ENCODE results near the gene AP2B1. TPM values are rescaled to one million over a fixed set of nuclear protein-coding genes. Genes with fewer than 3 reads are reported as not detected.

Gene AP2B1
- total and polyA plus RNA-seq, 11 donors: 25.0 to 166 (median 122) TPM

GRCh38 chr17:35651467-35651866 is 64.3 kb downstream of the AP2B1 start:
- Histone ChIP-seq H3K27me3 (no peaks in the 10 kb centered on the region), H3K27ac (no peak overlapping the region), H3K36me3 (peaks cover 0 to 77% (median 24%) of the 10 kb centered on the region in 9 donors), H3K4me3 (no peak overlapping the region), H3K4me1 (no peaks in the 10 kb centered on the region), H3K9me3 (no peaks in the 10 kb centered on the region)
- TF ChIP-seq CTCF (IDR thresholded peaks at IDR 0.05) (no peak), POLR2A (IDR thresholded peaks at IDR 0.05) (no peak)
- no peak for ATAC-seq
- no peak for DNase-seq
- WGBS, 4 donors: 96 to 100% (median 97%) methylated on average over 1 of the region's 1 CpG
- intact Hi-C loops (cut with DNase I): loop anchor here in 1 of 10 donors (10.0 kb wide), 1 partner anchor 57 kb away; no protein-coding TSS in a partner anchor

- DNase-seq (no peak), ATAC-seq (no peak)
- TF ChIP-seq POLR2A (IDR thresholded peaks at IDR 0.05): no peak
- no peak for TF ChIP-seq CTCF (IDR thresholded peaks at IDR 0.05)
- no peaks in the 10 kb centered on the region for H3K9me3 ChIP-seq
- WGBS, 4 donors: 83 to 89% (median 85%) methylated on average over 12 of the region's 12 CpGs
- H3K4me1 ChIP-seq: no peaks in the 10 kb centered on the region
- no peak overlapping the region for H3K27ac ChIP-seq
- peaks cover 0 to 79% (median 29%) of the 10 kb centered on the region in 9 donors for H3K36me3 ChIP-seq
- no peaks in the 10 kb centered on the region for H3K27me3 ChIP-seq
- intact Hi-C loops (cut with DNase I): loop anchor here in 1 of 10 donors (10.0 kb wide), 1 partner anchor 59 kb away; no protein-coding TSS in a partner anchor
- no peak overlapping the region for H3K4me3 ChIP-seq
These were observed 66.7 kb downstream of the AP2B1 start for GRCh38 chr17:35653619-35654361.

GRCh38 chr17:35655303-35655702 is 68.2 kb downstream of the AP2B1 start:
- no peak for TF ChIP-seq CTCF (IDR thresholded peaks at IDR 0.05)
- TF ChIP-seq POLR2A (IDR thresholded peaks at IDR 0.05): no peak

GRCh38 chr17:35660902-35661301 is 73.8 kb downstream of the AP2B1 start:
- no peak overlapping the region for H3K4me3 ChIP-seq

More at GRCh38 chr17:35655303-35655702, 68.2 kb downstream of the AP2B1 start:
- Histone ChIP-seq H3K9me3 (no peaks in the 10 kb centered on the region), H3K4me1 (no peaks in the 10 kb centered on the region), H3K27ac (no peak overlapping the region), H3K36me3 (peaks cover 0 to 79% (median 41%) of the 10 kb centered on the region in 9 donors), H3K4me3 (no peak overlapping the region), H3K27me3 (no peaks in the 10 kb centered on the region)
- 93 to 98% (median 95%) methylated on average over 1 of the region's 1 CpG for WGBS, 4 donors
- intact Hi-C loops (cut with DNase I): loop anchor here in 1 of 10 donors (10.0 kb wide), 1 partner anchor 61 kb away; no protein-coding TSS in a partner anchor
- ATAC-seq (no peak), DNase-seq (no peak)

More at GRCh38 chr17:35660902-35661301, 73.8 kb downstream of the AP2B1 start:
- ATAC-seq (peak; percentile 81 to 93 (median 92)), DNase-seq (peak in 1 of 5 donors; percentile 10)
- no peaks in the 10 kb centered on the region for H3K27me3 ChIP-seq
- H3K4me1 ChIP-seq: peaks cover 0 to 8% (median 0%) of the 10 kb centered on the region in 12 donors
- peaks cover 0 to 92% (median 71%) of the 10 kb centered on the region in 9 donors for H3K36me3 ChIP-seq
- 40 to 69% (median 58%) methylated on average over 1 of the region's 1 CpG for WGBS, 4 donors
- peak overlapping the region in 1 of 12 donors; percentile 25 for H3K27ac ChIP-seq
- TF ChIP-seq CTCF (IDR thresholded peaks at IDR 0.05) (peak in 10 of 12 donors; percentile 19 to 52 (median 40)), POLR2A (IDR thresholded peaks at IDR 0.05) (no peak)
- intact Hi-C loops (cut with DNase I): loop anchor here (1.0 to 10.0 kb wide), 6 partner anchors 46 to 86 kb away; no protein-coding TSS in a partner anchor
- H3K9me3 ChIP-seq: no peaks in the 10 kb centered on the region

Measured in heart left ventricle (tissue), 16 donors.